ENCODE data around the gene E2F4. TPM values are rescaled to one million over a fixed set of nuclear protein-coding genes. Genes with fewer than 3 reads are reported as not detected.

E2F4 gene
- total and polyA plus RNA-seq, 2 donors (not counting 1 experiment from before 2014, with no cell fraction given): 106 to 188 TPM

DNA sequence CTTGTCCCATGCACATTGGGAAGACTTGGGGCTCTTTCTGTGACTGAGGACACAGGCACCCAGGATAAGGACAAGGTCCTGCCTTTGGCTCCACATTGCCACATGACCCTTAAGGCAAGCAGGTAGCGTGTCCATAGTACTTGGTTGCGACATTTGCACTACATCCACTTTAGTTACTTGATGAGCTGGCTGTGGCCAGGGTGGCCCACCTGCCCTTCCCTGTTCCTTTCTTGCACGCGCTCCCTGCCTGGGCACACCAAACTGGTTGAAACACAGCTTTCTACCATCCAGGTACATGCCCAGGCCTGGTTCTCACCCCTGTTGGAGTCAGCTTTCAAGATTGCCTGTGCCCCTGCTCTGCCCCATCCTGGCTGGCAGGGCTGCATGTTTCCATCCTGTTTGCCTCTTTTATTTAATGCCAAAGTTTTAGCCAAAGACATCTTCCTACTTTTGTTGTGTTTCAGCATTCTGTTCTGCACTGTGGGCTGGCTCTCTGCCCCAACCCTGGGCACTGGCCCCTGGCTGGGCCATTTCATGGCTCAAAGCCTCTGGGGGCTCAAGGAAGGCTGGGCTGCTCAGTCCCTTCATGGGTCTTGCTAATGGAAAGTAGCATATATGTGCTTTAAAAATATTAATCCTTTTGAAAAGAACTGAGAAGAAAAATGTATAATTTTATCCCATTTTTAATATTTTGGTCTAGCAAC is 44.4 kb upstream of the E2F4 start:
- DNase-seq (no peak), ATAC-seq (ENCODE audit: low read depth) (no peak)
- POLR2A ChIA-PET: no interaction called here
- Histone ChIP-seq H3K79me2 (ENCODE audit: control insufficient read depth, insufficient read depth, low read length) (no peaks in the 10 kb centered on the region), H2AFZ (ENCODE audit: insufficient read depth, low read depth, low read length, poor library complexity, severe bottlenecking) (no peak overlapping the region), H3K9ac (ENCODE audit: low read length) (no peak overlapping the region), H3K27me3 (replicated peaks in 1 of 4; ENCODE audit: control extremely low read depth in 1 of 4, control insufficient read depth in 3 of 4, insufficient read depth in 4 of 4, low read length in 3 of 4) (peaks cover 0 to 28% (median 10%) of the 10 kb centered on the region in 4 experiments), H4K20me1 (ENCODE audit: control insufficient read depth, insufficient read depth, low read length, poor library complexity, severe bottlenecking) (no peaks in the 10 kb centered on the region), H3K4me2 (replicated peaks; ENCODE audit: low read depth, low read length, poor library complexity, severe bottlenecking) (no peak overlapping the region), H3K4me3 (ENCODE audit: control extremely low read depth in 1 of 5, extremely low read depth in 1 of 5, insufficient read depth in 1 of 5, low read depth in 2 of 5, low read length in 4 of 5) (no peak overlapping the region), H3K36me3 (replicated peaks in 1 of 2; ENCODE audit: control extremely low read depth in 1 of 2, control insufficient read depth in 1 of 2, extremely low read depth in 1 of 2, insufficient read depth in 2 of 2, low read length in 1 of 2) (peaks cover 0 to 50% of the 10 kb centered on the region in 2 experiments), H3K27ac (ENCODE audit: low read length in 2 of 2) (no peak overlapping the region), H3K4me1 (ENCODE audit: control insufficient read depth in 2 of 2, insufficient read depth in 2 of 2, low read length in 2 of 2) (peaks cover 10 to 14% of the 10 kb centered on the region in 2 donors), H3K9me3 (ENCODE audit: control extremely low read depth in 1 of 3, control insufficient read depth in 2 of 3, insufficient read depth in 1 of 3, low read length in 2 of 3) (peaks cover 0 to 19% (median 0%) of the 10 kb centered on the region in 3 donors)
- WGBS (ENCODE audit: insufficient coverage): 98% methylated on average over 4 of the region's 4 CpGs
- Mint-ChIP-seq H3K4me1 (peaks cover 12% of the 10 kb centered on the region), H3K27me3 (peaks cover 20% of the 10 kb centered on the region), H3K9me3 (ENCODE audit: insufficient read depth) (no peaks in the 10 kb centered on the region), H3K4me3 (no peak overlapping the region), H3K27ac (no peak overlapping the region)
- intact Hi-C loops (cut with micrococcal nuclease): no loop called here
- CTCF ChIA-PET: interaction anchor here (0.6 kb wide), 1 partner anchor 28 kb away, joined by 3 read pairs; no protein-coding TSS in a partner anchor
- TF ChIP-seq, protein P1, sequence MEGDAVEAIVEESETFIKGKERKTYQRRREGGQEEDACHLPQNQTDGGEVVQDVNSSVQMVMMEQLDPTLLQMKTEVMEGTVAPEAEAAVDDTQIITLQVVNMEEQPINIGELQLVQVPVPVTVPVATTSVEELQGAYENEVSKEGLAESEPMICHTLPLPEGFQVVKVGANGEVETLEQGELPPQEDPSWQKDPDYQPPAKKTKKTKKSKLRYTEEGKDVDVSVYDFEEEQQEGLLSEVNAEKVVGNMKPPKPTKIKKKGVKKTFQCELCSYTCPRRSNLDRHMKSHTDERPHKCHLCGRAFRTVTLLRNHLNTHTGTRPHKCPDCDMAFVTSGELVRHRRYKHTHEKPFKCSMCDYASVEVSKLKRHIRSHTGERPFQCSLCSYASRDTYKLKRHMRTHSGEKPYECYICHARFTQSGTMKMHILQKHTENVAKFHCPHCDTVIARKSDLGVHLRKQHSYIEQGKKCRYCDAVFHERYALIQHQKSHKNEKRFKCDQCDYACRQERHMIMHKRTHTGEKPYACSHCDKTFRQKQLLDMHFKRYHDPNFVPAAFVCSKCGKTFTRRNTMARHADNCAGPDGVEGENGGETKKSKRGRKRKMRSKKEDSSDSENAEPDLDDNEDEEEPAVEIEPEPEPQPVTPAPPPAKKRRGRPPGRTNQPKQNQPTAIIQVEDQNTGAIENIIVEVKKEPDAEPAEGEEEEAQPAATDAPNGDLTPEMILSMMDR (IDR thresholded peaks at IDR 0.05): no peak
- TF ChIP-seq EZH2 (IDR thresholded peaks at IDR 0.05; ENCODE audit: borderline replicate concordance, insufficient read depth, low read depth, low read length, poor library complexity, severe bottlenecking): no peak

DNA sequence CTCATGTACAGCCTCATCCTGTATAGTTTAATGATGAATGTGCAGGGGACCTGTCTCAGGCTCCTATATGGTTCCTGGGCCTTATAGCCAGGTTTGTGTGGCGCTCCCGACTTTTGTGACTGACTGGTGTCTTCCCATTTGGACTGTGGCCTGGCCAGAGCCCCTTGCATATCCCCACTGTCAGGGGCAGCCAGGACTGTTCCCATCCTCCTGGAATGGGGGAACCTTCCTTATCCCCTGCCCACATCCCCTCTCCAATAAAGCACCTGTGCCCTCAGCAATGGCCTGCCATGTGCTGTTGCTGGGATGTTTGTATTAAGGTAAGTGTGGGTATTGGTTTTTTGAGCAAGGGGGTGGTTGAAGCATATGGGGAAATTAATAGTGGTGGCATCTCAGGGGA is 43.7 kb upstream of the E2F4 start:
- intact Hi-C loops (cut with micrococcal nuclease): no loop called here
- Histone ChIP-seq H3K27me3 (replicated peaks in 1 of 4; ENCODE audit: control extremely low read depth in 1 of 4, control insufficient read depth in 3 of 4, insufficient read depth in 4 of 4, low read length in 3 of 4) (peaks cover 0 to 28% (median 10%) of the 10 kb centered on the region in 4 experiments), H3K79me2 (ENCODE audit: control insufficient read depth, insufficient read depth, low read length) (no peaks in the 10 kb centered on the region), H3K9ac (ENCODE audit: low read length) (no peak overlapping the region), H3K9me3 (ENCODE audit: control extremely low read depth in 1 of 3, control insufficient read depth in 2 of 3, insufficient read depth in 1 of 3, low read length in 2 of 3) (peaks cover 0 to 19% (median 0%) of the 10 kb centered on the region in 3 donors), H4K20me1 (ENCODE audit: control insufficient read depth, insufficient read depth, low read length, poor library complexity, severe bottlenecking) (no peaks in the 10 kb centered on the region), H2AFZ (ENCODE audit: insufficient read depth, low read depth, low read length, poor library complexity, severe bottlenecking) (no peak overlapping the region), H3K4me1 (ENCODE audit: control insufficient read depth in 2 of 2, insufficient read depth in 2 of 2, low read length in 2 of 2) (peaks cover 10 to 14% of the 10 kb centered on the region in 2 donors), H3K4me3 (ENCODE audit: control extremely low read depth in 1 of 5, extremely low read depth in 1 of 5, insufficient read depth in 1 of 5, low read depth in 2 of 5, low read length in 4 of 5) (no peak overlapping the region), H3K4me2 (replicated peaks; ENCODE audit: low read depth, low read length, poor library complexity, severe bottlenecking) (no peak overlapping the region), H3K27ac (ENCODE audit: low read length in 2 of 2) (no peak overlapping the region), H3K36me3 (replicated peaks in 1 of 2; ENCODE audit: control extremely low read depth in 1 of 2, control insufficient read depth in 1 of 2, extremely low read depth in 1 of 2, insufficient read depth in 2 of 2, low read length in 1 of 2) (peaks cover 0 to 49% of the 10 kb centered on the region in 2 experiments)
- ChIA-PET POLR2A (no interaction called here), CTCF (no interaction called here)
- no peak for ATAC-seq (ENCODE audit: low read depth)
- no peak for TF ChIP-seq EZH2 (IDR thresholded peaks at IDR 0.05; ENCODE audit: borderline replicate concordance, insufficient read depth, low read depth, low read length, poor library complexity, severe bottlenecking)
- TF ChIP-seq, protein P1 (IDR thresholded peaks at IDR 0.05): no peak
- Mint-ChIP-seq H3K9me3 (ENCODE audit: insufficient read depth) (no peaks in the 10 kb centered on the region), H3K4me1 (peaks cover 14% of the 10 kb centered on the region), H3K4me3 (no peak overlapping the region), H3K27me3 (peaks cover 20% of the 10 kb centered on the region), H3K27ac (no peak overlapping the region)
- no peak for DNase-seq
- WGBS (ENCODE audit: insufficient coverage): 90% methylated on average over 2 of the region's 2 CpGs
